A549 (cell line): ENCODE measurements around the gene TDP2.
A peak's percentile ranks its signal among the peaks of the same experiment; 100 is the strongest.

Experiments
- CEBPB ChIP-seq, 2 experiments: fragments of >200 bp in 1 of 2; sonication (Bioruptor Twin) in 1 of 2; formaldehyde crosslinking in 1 of 2; IDR thresholded peaks; 2 replicates each; pipeline ENCODE4 v1.6.1; 2012 to 2016
- EP300 ChIP-seq, 2 experiments: fragments of >200 bp; sonication (Bioruptor Twin); formaldehyde crosslinking; IDR thresholded peaks; 2 replicates in 1 of 2; 3 replicates in 1 of 2; pipeline ENCODE4 v1.6.1; 2016 to 2017
- ESRRA ChIP-seq: fragments of 150-350 bp; IDR thresholded peaks from 2 replicates; pipeline ENCODE4 v1.6.1; 2014; ENCODE audit warnings: mild to moderate bottlenecking, low read length, borderline replicate concordance
- FOSL2 ChIP-seq, 2 experiments: fragments of 450-650 bp in 1 of 2; fragments of >200 bp in 1 of 2; sonication (Bioruptor Twin) in 1 of 2; formaldehyde crosslinking; IDR thresholded peaks; 2 replicates each; pipeline versions ENCODE4 v1.5.0 to v1.6.1; 2016 to 2020; ENCODE audit warnings: mild to moderate bottlenecking in 1 of 2, moderate library complexity in 1 of 2
- HOXA7 ChIP-seq: fragments of 250-450 bp; sonication (Bioruptor Pico); IDR thresholded peaks from 2 replicates; pipeline ENCODE4 v1.5.0; 2020; ENCODE audit warnings: mild to moderate bottlenecking, moderate library complexity
- HOXB5 ChIP-seq: fragments of 250-450 bp; sonication (Bioruptor Pico); IDR thresholded peaks from 2 replicates; pipeline ENCODE4 v1.5.0; 2020; ENCODE audit warnings: mild to moderate bottlenecking, moderate library complexity
- JUN ChIP-seq, 2 experiments: fragments of >200 bp; sonication (Bioruptor Twin); formaldehyde crosslinking; IDR thresholded peaks; 2 replicates in 1 of 2; 3 replicates in 1 of 2; pipeline ENCODE4 v1.6.1; 2016 to 2017
- NPAS2 ChIP-seq: fragments of 250-450 bp; sonication (Bioruptor Pico); IDR thresholded peaks from 2 replicates; pipeline ENCODE4 v1.8.0; 2022; ENCODE audit warnings: mild to moderate bottlenecking, moderate library complexity, borderline replicate concordance
- POLR2A ChIP-seq: IDR thresholded peaks from 2 replicates; pipeline ENCODE4 v1.6.1; 2012; ENCODE audit warnings: mild to moderate bottlenecking, low read length
- RAD21 ChIP-seq, 2 experiments: fragments of >200 bp in 1 of 2; sonication (Bioruptor Twin) in 1 of 2; formaldehyde crosslinking in 1 of 2; IDR thresholded peaks in 1 of 2; conservative IDR thresholded peaks in 1 of 2; 2 replicates in 1 of 2; 3 replicates in 1 of 2; pipeline ENCODE4 v1.6.1; 2012 to 2018; ENCODE audit warnings: inconsistent platforms in 1 of 2
- RNF2 ChIP-seq: fragments of 200-600 bp; sonication (generic); IDR thresholded peaks from 2 replicates; pipeline ENCODE4 v1.6.1; 2016; ENCODE audit warnings: low read depth, mild to moderate bottlenecking, antibody characterized with exemption, moderate library complexity, borderline replicate concordance
- SMC3 ChIP-seq: fragments of >200 bp; sonication (Bioruptor Twin); formaldehyde crosslinking; IDR thresholded peaks from 3 replicates; pipeline ENCODE4 v1.6.1; 2018; ENCODE audit warnings: inconsistent platforms
- TF ChIP-seq, protein P1 (sequence below): fragments of >200 bp; sonication (Bioruptor Twin); formaldehyde crosslinking; IDR thresholded peaks from 3 replicates; pipeline ENCODE4 v1.5.1; 2016
- TF ChIP-seq, protein P2 (sequence below): fragments of 200-600 bp; sonication (generic); IDR thresholded peaks from 2 replicates; pipeline ENCODE4 v1.6.1; 2016; ENCODE audit warnings: antibody characterized with exemption, mild to moderate bottlenecking, moderate library complexity

DNA sequence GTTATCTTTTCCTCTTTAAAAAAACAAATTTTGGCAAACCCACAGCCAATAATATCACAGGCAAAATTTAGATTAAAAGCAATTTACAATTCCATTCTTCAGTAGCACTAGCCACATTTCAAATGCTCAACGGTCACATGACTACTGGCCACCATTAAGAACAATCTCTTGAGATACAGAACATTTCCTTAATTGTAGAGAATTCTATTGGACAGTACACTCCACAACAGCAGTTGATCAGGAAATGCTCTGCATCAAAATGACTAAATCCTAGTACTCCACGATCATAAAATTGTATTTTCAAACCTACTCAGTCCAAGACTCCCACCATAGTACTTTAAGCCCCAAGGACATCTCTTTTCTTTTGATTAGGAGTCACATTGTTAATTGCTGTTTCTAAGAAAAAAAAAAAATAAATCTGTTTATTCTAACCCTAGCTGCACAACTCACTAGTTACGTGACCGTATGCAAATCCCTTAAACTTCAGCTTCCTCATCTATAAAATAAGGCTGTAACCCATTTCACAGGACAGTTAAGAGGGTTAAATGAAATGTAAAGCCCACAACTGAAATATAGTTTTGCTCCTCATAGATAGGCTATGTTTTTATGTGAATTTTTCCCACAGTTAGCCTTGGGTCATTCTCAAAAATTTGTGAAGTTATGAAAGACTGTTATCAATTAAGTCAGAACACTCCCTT is 42.5 kb upstream of the TDP2 start:
- TF ChIP-seq POLR2A (no peak), ESRRA (no peak), RNF2 (no peak), HOXB5 (CRISPR knock-in tag) (no peak), EP300 (IDR thresholded peaks at IDR 0.05) (no peak), SMC3 (no peak), RAD21 (conservative IDR thresholded peaks at IDR 0.05 in 1 of 2, IDR thresholded peaks at IDR 0.05 in 1 of 2) (no peak), JUN (IDR thresholded peaks at IDR 0.05) (no peak), CEBPB (IDR thresholded peaks at IDR 0.05) (no peak), NPAS2 (CRISPR knock-in tag) (no peak), FOSL2 (IDR thresholded peaks at IDR 0.05) (no peak), FOSL2 (CRISPR knock-in tag; IDR thresholded peaks at IDR 0.05) (no peak), HOXA7 (CRISPR knock-in tag) (peak; percentile 70; the same call in 1 of the 2 replicates)
- TF ChIP-seq, protein P1, sequence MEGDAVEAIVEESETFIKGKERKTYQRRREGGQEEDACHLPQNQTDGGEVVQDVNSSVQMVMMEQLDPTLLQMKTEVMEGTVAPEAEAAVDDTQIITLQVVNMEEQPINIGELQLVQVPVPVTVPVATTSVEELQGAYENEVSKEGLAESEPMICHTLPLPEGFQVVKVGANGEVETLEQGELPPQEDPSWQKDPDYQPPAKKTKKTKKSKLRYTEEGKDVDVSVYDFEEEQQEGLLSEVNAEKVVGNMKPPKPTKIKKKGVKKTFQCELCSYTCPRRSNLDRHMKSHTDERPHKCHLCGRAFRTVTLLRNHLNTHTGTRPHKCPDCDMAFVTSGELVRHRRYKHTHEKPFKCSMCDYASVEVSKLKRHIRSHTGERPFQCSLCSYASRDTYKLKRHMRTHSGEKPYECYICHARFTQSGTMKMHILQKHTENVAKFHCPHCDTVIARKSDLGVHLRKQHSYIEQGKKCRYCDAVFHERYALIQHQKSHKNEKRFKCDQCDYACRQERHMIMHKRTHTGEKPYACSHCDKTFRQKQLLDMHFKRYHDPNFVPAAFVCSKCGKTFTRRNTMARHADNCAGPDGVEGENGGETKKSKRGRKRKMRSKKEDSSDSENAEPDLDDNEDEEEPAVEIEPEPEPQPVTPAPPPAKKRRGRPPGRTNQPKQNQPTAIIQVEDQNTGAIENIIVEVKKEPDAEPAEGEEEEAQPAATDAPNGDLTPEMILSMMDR: no peak
- TF ChIP-seq, protein P2, sequence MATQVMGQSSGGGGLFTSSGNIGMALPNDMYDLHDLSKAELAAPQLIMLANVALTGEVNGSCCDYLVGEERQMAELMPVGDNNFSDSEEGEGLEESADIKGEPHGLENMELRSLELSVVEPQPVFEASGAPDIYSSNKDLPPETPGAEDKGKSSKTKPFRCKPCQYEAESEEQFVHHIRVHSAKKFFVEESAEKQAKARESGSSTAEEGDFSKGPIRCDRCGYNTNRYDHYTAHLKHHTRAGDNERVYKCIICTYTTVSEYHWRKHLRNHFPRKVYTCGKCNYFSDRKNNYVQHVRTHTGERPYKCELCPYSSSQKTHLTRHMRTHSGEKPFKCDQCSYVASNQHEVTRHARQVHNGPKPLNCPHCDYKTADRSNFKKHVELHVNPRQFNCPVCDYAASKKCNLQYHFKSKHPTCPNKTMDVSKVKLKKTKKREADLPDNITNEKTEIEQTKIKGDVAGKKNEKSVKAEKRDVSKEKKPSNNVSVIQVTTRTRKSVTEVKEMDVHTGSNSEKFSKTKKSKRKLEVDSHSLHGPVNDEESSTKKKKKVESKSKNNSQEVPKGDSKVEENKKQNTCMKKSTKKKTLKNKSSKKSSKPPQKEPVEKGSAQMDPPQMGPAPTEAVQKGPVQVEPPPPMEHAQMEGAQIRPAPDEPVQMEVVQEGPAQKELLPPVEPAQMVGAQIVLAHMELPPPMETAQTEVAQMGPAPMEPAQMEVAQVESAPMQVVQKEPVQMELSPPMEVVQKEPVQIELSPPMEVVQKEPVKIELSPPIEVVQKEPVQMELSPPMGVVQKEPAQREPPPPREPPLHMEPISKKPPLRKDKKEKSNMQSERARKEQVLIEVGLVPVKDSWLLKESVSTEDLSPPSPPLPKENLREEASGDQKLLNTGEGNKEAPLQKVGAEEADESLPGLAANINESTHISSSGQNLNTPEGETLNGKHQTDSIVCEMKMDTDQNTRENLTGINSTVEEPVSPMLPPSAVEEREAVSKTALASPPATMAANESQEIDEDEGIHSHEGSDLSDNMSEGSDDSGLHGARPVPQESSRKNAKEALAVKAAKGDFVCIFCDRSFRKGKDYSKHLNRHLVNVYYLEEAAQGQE: no peak
